Trophoblast cell (in vitro differentiated cells and primary cell): ENCODE data around the gene RHAG.

Experiments used
- DNase-seq, 2 donors: peaks; one replicate each; pipeline ENCODE4 v3.0.0-alpha.2; 2016
- H2AFZ ChIP-seq: 2 replicates; pipeline ENCODE4 v1.6.1; 2013; ENCODE audit warnings: low read length, moderate library complexity, mild to moderate bottlenecking; ENCODE audit not compliant: insufficient read depth, poor library complexity
- H2AK5ac ChIP-seq: 2 replicates; pipeline ENCODE4 v1.6.1; 2013; ENCODE audit warnings: mild to moderate bottlenecking, low read length
- H2BK120ac ChIP-seq: 2 replicates; pipeline ENCODE4 v1.6.1; 2013; ENCODE audit warnings: low read length, mild to moderate bottlenecking, moderate library complexity; ENCODE audit not compliant: insufficient read depth, poor library complexity
- H2BK12ac ChIP-seq: 2 replicates; pipeline ENCODE4 v1.6.1; 2013; ENCODE audit warnings: mild to moderate bottlenecking, low read length, moderate library complexity
- H2BK5ac ChIP-seq: 2 replicates; pipeline ENCODE4 v1.6.1; 2013; ENCODE audit warnings: low read length, low read depth, moderate library complexity, mild to moderate bottlenecking; ENCODE audit not compliant: poor library complexity
- H3K14ac ChIP-seq: 2 replicates; pipeline ENCODE4 v1.6.1; 2013; ENCODE audit warnings: mild to moderate bottlenecking, low read length
- H3K18ac ChIP-seq: 2 replicates; pipeline ENCODE4 v1.6.1; 2013; ENCODE audit warnings: mild to moderate bottlenecking, low read length
- H3K23ac ChIP-seq: 2 replicates; pipeline ENCODE4 v1.6.1; 2013; ENCODE audit warnings: low read length
- H3K27ac ChIP-seq: 2 replicates; pipeline ENCODE4 v1.5.1; 2013; ENCODE audit warnings: low read depth, mild to moderate bottlenecking, inconsistent platforms, low read length, moderate library complexity
- H3K27me3 ChIP-seq: 2 replicates; pipeline ENCODE4 v1.6.1; 2013; ENCODE audit warnings: inconsistent platforms, mild to moderate bottlenecking, low read length, moderate library complexity; ENCODE audit not compliant: insufficient read depth
- H3K36me3 ChIP-seq, 2 experiments: 1 replicate in 1 of 2; 2 replicates in 1 of 2; pipeline ENCODE4 v1.6.1; 2013; ENCODE audit warnings: low read length in 2 of 2, mild to moderate bottlenecking in 2 of 2, moderate library complexity in 1 of 2; ENCODE audit not compliant: insufficient read depth in 2 of 2, control insufficient read depth in 1 of 2
- H3K4ac ChIP-seq: 2 replicates; pipeline ENCODE4 v1.6.1; 2013; ENCODE audit warnings: low read depth, mild to moderate bottlenecking, low read length, moderate library complexity
- H3K4me1 ChIP-seq, 2 experiments: 1 replicate in 1 of 2; 2 replicates in 1 of 2; pipeline ENCODE4 v1.6.1; 2013; ENCODE audit warnings: low read length in 2 of 2, mild to moderate bottlenecking in 2 of 2, moderate library complexity in 1 of 2; ENCODE audit not compliant: insufficient read depth in 2 of 2, control insufficient read depth in 1 of 2
- H3K4me2 ChIP-seq: 2 replicates; pipeline ENCODE4 v1.6.1; 2013; ENCODE audit warnings: inconsistent platforms, mild to moderate bottlenecking, low read length, moderate library complexity
- H3K4me3 ChIP-seq: 2 replicates; pipeline ENCODE4 v1.5.1; 2013; ENCODE audit warnings: mild to moderate bottlenecking, low read depth, low read length, inconsistent platforms
- H3K79me1 ChIP-seq: one replicate; pipeline ENCODE4 v1.6.1; 2013; ENCODE audit warnings: low read length
- H3K79me2 ChIP-seq: 2 replicates; pipeline ENCODE4 v1.6.1; 2013; ENCODE audit warnings: low read length, mild to moderate bottlenecking; ENCODE audit not compliant: control insufficient read depth, insufficient read depth, poor library complexity
- H3K9ac ChIP-seq: 2 replicates; pipeline ENCODE4 v1.6.1; 2013; ENCODE audit warnings: mild to moderate bottlenecking, low read length
- H3K9me3 ChIP-seq: 2 replicates; pipeline ENCODE4 v1.6.1; 2013; ENCODE audit warnings: low read depth, mild to moderate bottlenecking, control low read depth, inconsistent platforms, low read length; ENCODE audit not compliant: insufficient read depth
- H4K12ac ChIP-seq: 2 replicates; pipeline ENCODE4 v1.6.1; 2013; ENCODE audit warnings: low read depth, mild to moderate bottlenecking, low read length, moderate library complexity
- H4K8ac ChIP-seq: 2 replicates; pipeline ENCODE4 v1.6.1; 2013; ENCODE audit warnings: low read depth, mild to moderate bottlenecking, low read length, moderate library complexity
- H4K91ac ChIP-seq: one replicate; pipeline ENCODE4 v1.6.1; 2013; ENCODE audit warnings: low read depth, mild to moderate bottlenecking, low read length, moderate library complexity
- whole genome bisulfite sequencing: extraction: QIAGEN DNeasy Blood & Tissue Kit; methylation state at CpG from one replicate; pipeline ENCODE4 v1.1.7; 2013; ENCODE audit warnings: missing lambda C conversion rate; ENCODE audit not compliant: insufficient read length, insufficient coverage; ENCODE audit errors: extremely low coverage; 5-methylcytosine and 5-hydroxymethylcytosine counted together

Gene RHAG

DNA sequence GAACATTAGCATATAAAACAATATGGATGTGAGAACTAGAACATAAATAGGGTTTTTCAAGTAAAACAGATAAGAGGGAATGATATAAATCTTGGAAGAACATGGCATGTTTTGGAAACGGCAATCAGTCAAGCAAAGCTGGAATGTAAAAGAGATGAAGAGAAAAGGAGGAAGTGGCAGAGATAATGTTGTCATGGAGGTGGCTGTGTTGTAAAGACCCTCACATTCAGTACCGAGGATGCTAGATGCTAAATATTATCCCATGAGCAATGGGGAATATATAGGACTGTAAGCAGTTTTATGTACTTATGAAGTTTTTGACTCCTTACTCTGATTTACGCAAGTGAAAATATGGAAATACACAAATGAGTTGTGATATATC is 702 bp upstream of the RHAG start:
- Histone ChIP-seq H3K9ac (no peak overlapping the region), H3K27ac (no peak overlapping the region), H3K27me3 (no peaks in the 10 kb centered on the region), H4K91ac (no peak overlapping the region), H3K9me3 (no peaks in the 10 kb centered on the region), H3K4me3 (no peak overlapping the region), H2BK120ac (no peak overlapping the region), H2BK12ac (no peak overlapping the region), H3K4ac (no peak overlapping the region), H2AFZ (no peak overlapping the region), H3K23ac (no peak overlapping the region), H4K12ac (no peak overlapping the region), H4K8ac (no peak overlapping the region), H2AK5ac (no peak overlapping the region), H2BK5ac (no peak overlapping the region), H3K4me2 (no peak overlapping the region), H3K14ac (no peak overlapping the region), H3K4me1 (no peaks in the 10 kb centered on the region), H3K79me1 (no peaks in the 10 kb centered on the region), H3K79me2 (no peaks in the 10 kb centered on the region), H3K36me3 (no peaks in the 10 kb centered on the region), H3K18ac (no peak overlapping the region)
- WGBS: no CpG with 5 or more reads among the region's 3 CpGs
- DNase-seq: no peak

DNA sequence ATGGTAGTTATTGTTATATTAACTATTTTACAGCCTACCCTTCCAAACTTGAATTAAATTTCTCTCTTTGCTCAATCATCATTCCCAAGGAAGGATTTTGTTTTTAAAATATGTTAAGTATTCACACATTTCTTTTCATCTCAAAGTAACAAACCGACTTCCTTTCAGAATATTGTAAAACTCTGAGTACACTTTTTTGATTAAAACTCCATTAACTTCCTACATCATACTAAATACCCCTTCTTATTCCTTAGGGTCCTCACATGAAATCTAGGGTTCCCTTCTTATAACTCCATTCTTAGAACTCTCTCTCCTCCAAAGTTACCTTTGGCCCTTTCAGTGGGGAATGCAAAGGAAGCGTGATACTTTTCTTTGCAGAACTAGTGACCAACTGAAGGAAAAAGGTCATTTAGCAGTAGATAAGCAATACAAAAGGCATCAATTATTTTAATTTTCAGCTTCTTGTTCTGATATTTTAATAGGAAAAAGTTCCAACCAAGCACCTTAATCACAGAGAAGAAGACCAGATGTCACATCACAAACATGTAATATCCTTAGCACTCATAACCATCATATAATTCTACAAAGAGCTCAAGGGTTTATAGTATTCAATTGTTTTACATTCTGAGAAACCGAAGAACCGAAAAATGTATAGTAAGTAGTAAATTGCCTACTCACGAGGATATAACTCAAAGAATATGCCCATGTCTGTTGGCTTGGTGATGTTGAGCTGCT is 494 bp downstream of the RHAG start:
- DNase-seq: no peak
- Histone ChIP-seq H2AK5ac (no peak overlapping the region), H3K4me1 (no peaks in the 10 kb centered on the region), H2BK12ac (no peak overlapping the region), H3K79me2 (no peaks in the 10 kb centered on the region), H4K12ac (no peak overlapping the region), H4K91ac (no peak overlapping the region), H3K27ac (no peak overlapping the region), H3K4me2 (no peak overlapping the region), H4K8ac (no peak overlapping the region), H3K79me1 (no peaks in the 10 kb centered on the region), H3K4ac (no peak overlapping the region), H3K27me3 (no peaks in the 10 kb centered on the region), H2BK120ac (no peak overlapping the region), H3K4me3 (no peak overlapping the region), H3K36me3 (no peaks in the 10 kb centered on the region), H2AFZ (no peak overlapping the region), H3K9ac (no peak overlapping the region), H3K23ac (no peak overlapping the region), H2BK5ac (no peak overlapping the region), H3K18ac (no peak overlapping the region), H3K14ac (no peak overlapping the region), H3K9me3 (no peaks in the 10 kb centered on the region)
- no CpG with 5 or more reads among the region's 5 CpGs for WGBS

DNA sequence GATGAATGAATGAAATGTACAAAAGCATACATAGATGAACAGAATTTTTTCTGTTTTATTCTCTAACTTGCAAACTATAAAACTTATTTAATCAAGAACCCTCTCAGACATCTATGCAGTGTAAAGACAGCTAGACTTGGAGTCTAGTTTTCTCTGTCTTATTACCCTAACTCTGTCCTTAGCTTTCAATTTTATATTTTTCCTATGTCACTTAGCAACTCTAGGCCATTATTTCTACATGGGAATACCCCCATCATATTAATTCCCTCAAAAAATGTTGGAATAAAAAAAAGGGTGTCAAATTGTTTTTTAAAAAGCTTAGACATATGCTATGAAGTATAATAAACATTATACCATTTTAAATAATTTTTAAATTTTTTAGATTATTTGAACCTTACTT is 1.2 kb downstream of the RHAG start:
- Histone ChIP-seq H3K27ac (no peak overlapping the region), H3K4me1 (no peaks in the 10 kb centered on the region), H2AK5ac (no peak overlapping the region), H4K91ac (no peak overlapping the region), H3K9me3 (no peaks in the 10 kb centered on the region), H3K79me1 (no peaks in the 10 kb centered on the region), H4K8ac (no peak overlapping the region), H4K12ac (no peak overlapping the region), H2BK120ac (no peak overlapping the region), H3K4me3 (no peak overlapping the region), H3K14ac (no peak overlapping the region), H3K23ac (no peak overlapping the region), H2AFZ (no peak overlapping the region), H3K9ac (no peak overlapping the region), H2BK5ac (no peak overlapping the region), H3K18ac (no peak overlapping the region), H3K79me2 (no peaks in the 10 kb centered on the region), H3K36me3 (no peaks in the 10 kb centered on the region), H3K27me3 (no peaks in the 10 kb centered on the region), H3K4ac (no peak overlapping the region), H2BK12ac (no peak overlapping the region), H3K4me2 (no peak overlapping the region)
- no peak for DNase-seq

DNA sequence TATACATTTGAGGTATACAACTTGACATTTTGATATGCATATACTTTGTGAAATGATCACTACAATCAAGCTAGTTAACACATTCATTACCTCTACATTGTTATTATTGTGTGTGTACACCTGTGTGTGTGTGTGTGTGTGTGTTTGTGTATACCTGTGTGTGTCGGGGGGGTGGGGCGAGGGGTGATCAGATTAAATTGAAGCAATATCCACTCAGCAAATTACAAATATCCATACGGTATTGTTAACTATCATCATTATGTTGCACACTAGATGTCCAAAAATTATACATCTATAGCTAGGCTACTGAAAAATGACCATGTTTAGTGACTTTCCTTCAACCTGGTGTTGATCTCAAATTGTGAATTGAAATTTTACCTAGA is 1.8 kb downstream of the RHAG start:
- no peak overlapping the region for H2BK120ac ChIP-seq
- no peak overlapping the region for H3K27ac ChIP-seq
- H2BK5ac ChIP-seq: no peak overlapping the region
- no peak overlapping the region for H3K14ac ChIP-seq
- H3K27me3 ChIP-seq: no peaks in the 10 kb centered on the region
- no peaks in the 10 kb centered on the region for H3K36me3 ChIP-seq
- H4K12ac ChIP-seq: no peak overlapping the region
- H2AK5ac ChIP-seq: no peak overlapping the region
- H3K4me1 ChIP-seq: no peaks in the 10 kb centered on the region
- no peak overlapping the region for H3K4me2 ChIP-seq
- H3K18ac ChIP-seq: no peak overlapping the region
- no peak overlapping the region for H3K23ac ChIP-seq
- no peak overlapping the region for H2AFZ ChIP-seq
- no peak overlapping the region for H2BK12ac ChIP-seq
- no peak overlapping the region for H3K4me3 ChIP-seq
- no CpG with 5 or more reads among the region's 3 CpGs for WGBS
- DNase-seq: no peak
- no peak overlapping the region for H4K8ac ChIP-seq
- H3K79me2 ChIP-seq: no peaks in the 10 kb centered on the region
- H3K79me1 ChIP-seq: no peaks in the 10 kb centered on the region
- H3K4ac ChIP-seq: no peak overlapping the region
- H4K91ac ChIP-seq: no peak overlapping the region
- H3K9me3 ChIP-seq: no peaks in the 10 kb centered on the region
- no peak overlapping the region for H3K9ac ChIP-seq
